ENCODE measurements around the gene MYPN.

- TF ChIP-seq JUN (IDR thresholded peaks at IDR 0.05) (no peak), RCOR1 (IDR thresholded peaks at IDR 0.05; ENCODE audit: low read depth, low read length) (no peak), CEBPB (IDR thresholded peaks at IDR 0.05) (no peak), POLR2A (IDR thresholded peaks at IDR 0.05; ENCODE audit: low read length) (no peak), EP300 (IDR thresholded peaks at IDR 0.05) (no peak), CHD2 (IDR thresholded peaks at IDR 0.05; ENCODE audit: low read length, partially characterized antibody) (no peak), MAFK (IDR thresholded peaks at IDR 0.05; ENCODE audit: partially characterized antibody) (no peak), KDM1A (IDR thresholded peaks at IDR 0.05; ENCODE audit: low read depth) (no peak), USF2 (IDR thresholded peaks at IDR 0.05) (no peak), MAX (IDR thresholded peaks at IDR 0.05) (no peak), POLR2AphosphoS2 (conservative IDR thresholded peaks at IDR 0.05; ENCODE audit: low read length) (no peak), SREBF2 (IDR thresholded peaks at IDR 0.05) (no peak)
- TF ChIP-seq, protein P1, sequence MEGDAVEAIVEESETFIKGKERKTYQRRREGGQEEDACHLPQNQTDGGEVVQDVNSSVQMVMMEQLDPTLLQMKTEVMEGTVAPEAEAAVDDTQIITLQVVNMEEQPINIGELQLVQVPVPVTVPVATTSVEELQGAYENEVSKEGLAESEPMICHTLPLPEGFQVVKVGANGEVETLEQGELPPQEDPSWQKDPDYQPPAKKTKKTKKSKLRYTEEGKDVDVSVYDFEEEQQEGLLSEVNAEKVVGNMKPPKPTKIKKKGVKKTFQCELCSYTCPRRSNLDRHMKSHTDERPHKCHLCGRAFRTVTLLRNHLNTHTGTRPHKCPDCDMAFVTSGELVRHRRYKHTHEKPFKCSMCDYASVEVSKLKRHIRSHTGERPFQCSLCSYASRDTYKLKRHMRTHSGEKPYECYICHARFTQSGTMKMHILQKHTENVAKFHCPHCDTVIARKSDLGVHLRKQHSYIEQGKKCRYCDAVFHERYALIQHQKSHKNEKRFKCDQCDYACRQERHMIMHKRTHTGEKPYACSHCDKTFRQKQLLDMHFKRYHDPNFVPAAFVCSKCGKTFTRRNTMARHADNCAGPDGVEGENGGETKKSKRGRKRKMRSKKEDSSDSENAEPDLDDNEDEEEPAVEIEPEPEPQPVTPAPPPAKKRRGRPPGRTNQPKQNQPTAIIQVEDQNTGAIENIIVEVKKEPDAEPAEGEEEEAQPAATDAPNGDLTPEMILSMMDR (IDR thresholded peaks at IDR 0.05): no peak
- TF ChIP-seq, protein P2, sequence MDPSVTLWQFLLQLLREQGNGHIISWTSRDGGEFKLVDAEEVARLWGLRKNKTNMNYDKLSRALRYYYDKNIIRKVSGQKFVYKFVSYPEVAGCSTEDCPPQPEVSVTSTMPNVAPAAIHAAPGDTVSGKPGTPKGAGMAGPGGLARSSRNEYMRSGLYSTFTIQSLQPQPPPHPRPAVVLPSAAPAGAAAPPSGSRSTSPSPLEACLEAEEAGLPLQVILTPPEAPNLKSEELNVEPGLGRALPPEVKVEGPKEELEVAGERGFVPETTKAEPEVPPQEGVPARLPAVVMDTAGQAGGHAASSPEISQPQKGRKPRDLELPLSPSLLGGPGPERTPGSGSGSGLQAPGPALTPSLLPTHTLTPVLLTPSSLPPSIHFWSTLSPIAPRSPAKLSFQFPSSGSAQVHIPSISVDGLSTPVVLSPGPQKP (IDR thresholded peaks at IDR 0.05; ENCODE audit: low read depth, low read length): no peak
Observed at GRCh38 chr10:68118657-68119056, 9.4 kb downstream of the MYPN start.
